Transverse colon (tissue), 4 donors: ENCODE results near the gene PDLIM1. TPM values are rescaled to one million over a fixed set of nuclear protein-coding genes. Genes with fewer than 3 reads are reported as not detected.

ENCODE experiments used
- DNase-seq: peaks from one replicate; pipeline ENCODE4 v3.0.0-alpha.2; 2019
- H3K27ac ChIP-seq, 4 donors: fragments of 200-600 bp; sonication (generic); 2 replicates each; pipeline ENCODE4 v1.5.1; 2016 to 2018; ENCODE audit warnings: inconsistent platforms in 4 of 4
- H3K27me3 ChIP-seq: fragments of 200-600 bp; sonication (generic); 2 replicates; pipeline ENCODE4 v1.5.1; 2017; ENCODE audit warnings: inconsistent platforms
- H3K36me3 ChIP-seq, 4 donors: fragments of 200-600 bp; sonication (generic); 2 replicates each; pipeline ENCODE4 v1.5.1; 2017 to 2019; ENCODE audit warnings: inconsistent platforms in 4 of 4
- H3K4me1 ChIP-seq, 4 donors: fragments of 200-600 bp; sonication (generic); 2 replicates each; pipeline ENCODE4 v1.5.1; 2017 to 2020; ENCODE audit warnings: inconsistent platforms in 4 of 4
- H3K4me3 ChIP-seq, 4 donors: fragments of 200-600 bp; sonication (generic); 1 replicate in 1 of 4; 2 replicates in 3 of 4; pipeline versions ENCODE4 v1.5.1 to v1.6.1; 2017 to 2019; ENCODE audit warnings: inconsistent platforms in 4 of 4
- H3K9me3 ChIP-seq, 2 donors: fragments of 200-600 bp; sonication (generic); 2 replicates each; pipeline ENCODE4 v1.5.1; 2017 to 2019; ENCODE audit warnings: inconsistent platforms in 2 of 2
- EP300 ChIP-seq: sonication (generic); formaldehyde crosslinking; IDR thresholded peaks from one replicate; pipeline ENCODE4 v1.6.1; 2017; ENCODE audit warnings: antibody characterized with exemption, low read depth
- POLR2A ChIP-seq: fragments of 450-650 bp; IDR thresholded peaks from one replicate; pipeline ENCODE4 v1.6.1; 2016; ENCODE audit warnings: antibody characterized with exemption, mild to moderate bottlenecking, moderate library complexity
- POLR2AphosphoS5 ChIP-seq, 3 donors: sonication (generic); formaldehyde crosslinking; IDR thresholded peaks; one replicate each; pipeline ENCODE4 v1.6.1; 2016; ENCODE audit warnings: antibody characterized with exemption in 3 of 3
- WGBS, 2 donors: methylation state at CpG; one replicate each; pipeline ENCODE4 v1.1.5; 2018; ENCODE audit warnings: low coverage in 1 of 2; 5-methylcytosine and 5-hydroxymethylcytosine counted together
- in situ Hi-C, 4 donors: fragments of 200-750 bp; cut with MboI; loops; one replicate each; pipeline versions ENCODE4 v1.15.0 to v1.15.1; 2017; ENCODE audit warnings: low sequenced_read_pairs in 3 of 4, low pct_ligation_motif_present in 1 of 4, low pct_unique_long_range_greater_than_20kb in 1 of 4
- intact Hi-C: fragments of 100-400 bp; cut with DNase I; formaldehyde crosslinking; loops from one replicate; pipeline ENCODE4 v1.15.1; 2023; ENCODE audit warnings: low total_unique reads
- total RNA-seq, 4 donors: library from RNA; depleted of rRNA; stranded (reverse); fragments of >200 nt; gene quantifications; one replicate each; pipeline ENCODE4 v1.1.0, GENCODE V29; 2016
- TF ChIP-seq, protein P1 (sequence below), 5 experiments: fragments of 200-600 bp in 3 of 5; fragments of 450-650 bp in 2 of 5; sonication (generic) in 3 of 5; IDR thresholded peaks; 1 replicate in 2 of 5; 2 replicates in 3 of 5; pipeline ENCODE4 v1.5.1; 2016 to 2017; ENCODE audit warnings: antibody characterized with exemption in 5 of 5, inconsistent platforms in 3 of 5, mild to moderate bottlenecking in 2 of 5, moderate library complexity in 1 of 5

Gene PDLIM1
- total RNA-seq, 4 donors from 2014 or later: 201 to 259 (median 225) TPM

DNA sequence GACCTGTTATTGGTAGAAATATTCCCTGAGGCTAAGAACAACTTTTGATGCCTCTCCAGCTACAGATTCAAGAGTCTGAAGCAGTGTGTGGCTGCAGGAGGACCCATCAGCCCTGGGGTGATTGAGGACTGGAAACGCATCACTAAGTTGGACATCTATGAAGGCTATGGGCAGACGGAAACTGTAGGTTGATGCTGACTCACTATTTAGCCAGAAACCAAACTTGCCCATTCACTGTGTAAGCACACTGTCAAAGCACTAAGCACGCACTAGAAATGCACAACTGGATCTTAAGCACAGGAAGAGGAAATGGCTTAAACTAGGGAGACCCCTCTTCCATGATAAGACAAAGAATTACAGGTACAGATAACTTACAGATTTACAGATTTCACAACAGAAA lies 76.0 kb downstream of the PDLIM1 start:
- Histone ChIP-seq H3K9me3 (no peaks in the 10 kb centered on the region), H3K36me3 (no peaks in the 10 kb centered on the region), H3K27me3 (no peaks in the 10 kb centered on the region), H3K4me1 (no peaks in the 10 kb centered on the region), H3K4me3 (no peak overlapping the region), H3K27ac (no peak overlapping the region)
- in situ Hi-C loops: no loop called here
- TF ChIP-seq EP300 (no peak), POLR2AphosphoS5 (IDR thresholded peaks at IDR 0.05) (no peak), POLR2A (no peak)
- TF ChIP-seq, protein P1, sequence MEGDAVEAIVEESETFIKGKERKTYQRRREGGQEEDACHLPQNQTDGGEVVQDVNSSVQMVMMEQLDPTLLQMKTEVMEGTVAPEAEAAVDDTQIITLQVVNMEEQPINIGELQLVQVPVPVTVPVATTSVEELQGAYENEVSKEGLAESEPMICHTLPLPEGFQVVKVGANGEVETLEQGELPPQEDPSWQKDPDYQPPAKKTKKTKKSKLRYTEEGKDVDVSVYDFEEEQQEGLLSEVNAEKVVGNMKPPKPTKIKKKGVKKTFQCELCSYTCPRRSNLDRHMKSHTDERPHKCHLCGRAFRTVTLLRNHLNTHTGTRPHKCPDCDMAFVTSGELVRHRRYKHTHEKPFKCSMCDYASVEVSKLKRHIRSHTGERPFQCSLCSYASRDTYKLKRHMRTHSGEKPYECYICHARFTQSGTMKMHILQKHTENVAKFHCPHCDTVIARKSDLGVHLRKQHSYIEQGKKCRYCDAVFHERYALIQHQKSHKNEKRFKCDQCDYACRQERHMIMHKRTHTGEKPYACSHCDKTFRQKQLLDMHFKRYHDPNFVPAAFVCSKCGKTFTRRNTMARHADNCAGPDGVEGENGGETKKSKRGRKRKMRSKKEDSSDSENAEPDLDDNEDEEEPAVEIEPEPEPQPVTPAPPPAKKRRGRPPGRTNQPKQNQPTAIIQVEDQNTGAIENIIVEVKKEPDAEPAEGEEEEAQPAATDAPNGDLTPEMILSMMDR (IDR thresholded peaks at IDR 0.05): no peak
- intact Hi-C loops: no loop called here
- DNase-seq: no peak
- WGBS, 2 donors: 84 to 100% methylated on average over 2 to 3 of the region's 3 CpGs

DNA sequence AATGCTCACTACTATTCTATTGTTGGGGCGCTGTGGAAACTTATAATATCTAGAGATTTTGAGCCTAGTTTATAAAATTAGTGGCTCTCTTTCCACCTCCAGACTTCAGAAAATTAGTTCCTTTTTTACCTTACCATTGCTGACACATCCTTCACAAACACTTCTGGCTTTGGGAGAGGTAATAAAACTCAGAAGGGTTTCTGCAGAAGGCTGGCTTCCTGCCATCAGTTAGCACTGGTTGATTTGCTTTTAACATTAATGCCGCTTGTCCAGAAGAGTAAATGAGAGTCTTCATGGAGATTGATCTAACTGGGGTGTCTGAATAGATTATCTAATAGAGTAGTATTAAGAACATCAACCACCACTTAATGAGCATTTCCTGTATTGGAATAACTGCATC lies 76.4 kb downstream of the PDLIM1 start:
- no peak overlapping the region for H3K4me3 ChIP-seq
- H3K27me3 ChIP-seq: no peaks in the 10 kb centered on the region
- H3K36me3 ChIP-seq: no peaks in the 10 kb centered on the region
- no peaks in the 10 kb centered on the region for H3K9me3 ChIP-seq
- TF ChIP-seq, protein P1 (IDR thresholded peaks at IDR 0.05): no peak
- TF ChIP-seq POLR2AphosphoS5 (IDR thresholded peaks at IDR 0.05) (no peak), EP300 (no peak), POLR2A (no peak)
- intact Hi-C loops: no loop called here
- in situ Hi-C loops: no loop called here
- H3K27ac ChIP-seq: no peak overlapping the region
- DNase-seq: no peak
- WGBS, 2 donors: 57 to 63% methylated on average over 2 of the region's 2 CpGs
- H3K4me1 ChIP-seq: no peaks in the 10 kb centered on the region

GRCh38 chr10:95211606-95212279 lies 79.1 kb downstream of the PDLIM1 start:
- intact Hi-C loops (no loop called here), in situ Hi-C loops (no loop called here)
- no peak overlapping the region for H3K27ac ChIP-seq
- no peak overlapping the region for H3K4me3 ChIP-seq
- TF ChIP-seq, protein P1 (IDR thresholded peaks at IDR 0.05): no peak
- no peak for TF ChIP-seq EP300
- TF ChIP-seq POLR2AphosphoS5 (IDR thresholded peaks at IDR 0.05): no peak
- no peak for TF ChIP-seq POLR2A
- DNase-seq: no peak
- no peaks in the 10 kb centered on the region for H3K9me3 ChIP-seq
- H3K36me3 ChIP-seq: no peaks in the 10 kb centered on the region
- no peaks in the 10 kb centered on the region for H3K27me3 ChIP-seq
- H3K4me1 ChIP-seq: no peaks in the 10 kb centered on the region
- WGBS, 2 donors: 72% methylated on average over 3 of the region's 3 CpGs; no CpG with 5 or more reads in 1 of the 2 donors

- DNase-seq: no peak
- Histone ChIP-seq H3K27me3 (no peaks in the 10 kb centered on the region), H3K4me1 (no peaks in the 10 kb centered on the region), H3K4me3 (no peak overlapping the region), H3K27ac (no peak overlapping the region), H3K36me3 (no peaks in the 10 kb centered on the region), H3K9me3 (no peaks in the 10 kb centered on the region)
- 87 to 94% methylated on average over 6 of the region's 6 CpGs for WGBS, 2 donors
- no peak for TF ChIP-seq POLR2AphosphoS5 (IDR thresholded peaks at IDR 0.05)
- no peak for TF ChIP-seq EP300
- no peak for TF ChIP-seq POLR2A
- TF ChIP-seq, protein P1 (IDR thresholded peaks at IDR 0.05): no peak
- intact Hi-C loops: no loop called here
- in situ Hi-C loops: no loop called here
Observed at GRCh38 chr10:95209509-95210127, 81.2 kb downstream of the PDLIM1 start.
